Cardiac fibroblast (primary cell): Measurements from ENCODE around the gene MAML2.
"Not testable (repeated sequence)": the region's sequence is repeated elsewhere in the genome, so short reads cannot be mapped to it uniquely, and the experiment has no call there.

Experiments used
- DNase-seq, 2 donors: peaks; one replicate each; pipeline versions ENCODE4 v3.0.0 to v3.0.0-alpha.2; 2010; ENCODE audit warnings: low read depth in 2 of 2
- H3K4me3 ChIP-seq, 2 donors: replicated peaks in 1 of 2; 1 replicate in 1 of 2; 2 replicates in 1 of 2; pipeline ENCODE4 v1.5.1; 2011; ENCODE audit warnings: low read depth in 2 of 2, low read length in 2 of 2, mild to moderate bottlenecking in 2 of 2, moderate library complexity in 1 of 2
- CTCF ChIP-seq: IDR thresholded peaks from one replicate; pipeline ENCODE4 v1.5.1; 2011; ENCODE audit warnings: low read depth, mild to moderate bottlenecking, low read length, inconsistent platforms

MAML2 gene

DNA sequence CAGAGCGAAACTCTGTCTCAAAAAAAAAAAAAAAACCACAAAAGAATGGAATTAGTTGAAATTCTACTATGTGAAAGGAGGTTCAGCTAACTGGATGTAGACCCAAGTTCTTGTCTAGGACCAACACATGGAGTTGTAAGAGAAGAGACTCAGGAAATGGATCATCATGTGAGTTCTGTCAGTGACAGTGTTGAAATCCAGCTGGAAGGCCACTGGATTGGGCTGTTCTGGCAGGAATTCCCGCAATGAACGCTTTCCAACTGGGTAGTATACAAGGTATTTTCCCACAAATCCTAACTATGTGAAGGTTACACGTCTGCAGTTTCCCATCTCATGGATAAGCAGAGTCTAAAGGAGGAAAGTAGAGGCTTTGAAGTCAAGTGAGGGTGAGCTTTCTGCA, 151.2 kb downstream of the MAML2 start:
- TF ChIP-seq CTCF: no peak
- DNase-seq: peak; percentile 38 to 79

DNA sequence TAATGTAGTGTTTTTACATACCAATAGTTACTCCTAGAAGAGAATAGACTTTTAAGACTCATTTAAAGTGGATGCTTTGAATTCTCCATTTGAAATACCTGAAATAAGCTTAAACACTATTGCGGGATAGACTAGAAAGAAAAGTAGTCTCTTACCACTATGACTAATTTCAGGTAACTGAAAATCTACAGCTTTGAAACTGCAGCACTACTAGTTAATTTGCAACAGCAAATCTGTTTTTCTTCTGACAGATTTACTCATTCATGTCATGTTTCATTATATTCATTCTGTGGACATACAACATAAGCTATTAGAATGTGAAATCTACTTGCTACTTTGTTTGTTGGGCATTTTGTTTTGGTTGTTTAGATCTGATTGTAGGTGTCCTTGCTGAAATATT, 153.6 kb downstream of the MAML2 start:
- DNase-seq: no peak
- H3K4me3 ChIP-seq: no peak overlapping the region
- TF ChIP-seq CTCF: no peak

More for the DNA sequence above, 151.2 kb downstream of the MAML2 start:
- H3K4me3 ChIP-seq: no peak overlapping the region

DNA sequence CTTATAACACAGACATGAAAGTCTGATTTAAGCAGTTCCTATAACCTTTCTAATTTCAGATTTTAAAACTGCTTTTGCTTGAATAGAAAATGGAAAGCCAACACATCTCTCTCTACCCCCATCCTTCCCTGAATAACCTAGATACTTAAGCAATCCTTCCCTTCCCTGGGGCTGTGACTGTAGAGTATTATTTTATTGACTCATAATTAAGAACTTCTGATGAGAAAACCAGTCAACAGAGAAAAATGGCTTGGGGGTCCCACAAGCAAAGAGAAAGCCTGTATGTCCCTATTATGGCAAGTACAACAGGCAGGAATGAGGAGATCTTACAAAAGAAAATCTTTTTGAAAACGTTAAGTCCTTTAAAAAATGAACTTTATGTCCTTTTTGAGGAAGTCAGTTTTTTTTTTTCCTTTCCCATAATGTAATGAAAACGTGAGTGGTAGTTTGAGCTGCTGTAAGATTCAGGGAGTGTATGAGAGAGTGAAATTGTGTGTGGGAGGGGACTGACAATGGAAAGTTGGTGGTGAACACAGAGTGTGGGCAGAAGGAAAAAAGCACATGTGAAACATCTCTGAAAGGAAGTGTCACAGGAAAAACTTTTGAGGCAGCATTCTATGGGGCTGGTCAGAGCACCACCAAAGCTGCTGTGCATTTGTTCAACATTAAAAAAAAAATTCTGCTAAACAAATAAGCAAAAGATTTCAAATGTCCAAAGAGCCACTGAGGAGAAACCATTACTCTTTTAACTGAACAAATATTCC, 154.6 kb downstream of the MAML2 start:
- no peak overlapping the region for H3K4me3 ChIP-seq
- peak; percentile 66 to 93 for DNase-seq
- no peak for TF ChIP-seq CTCF

DNA sequence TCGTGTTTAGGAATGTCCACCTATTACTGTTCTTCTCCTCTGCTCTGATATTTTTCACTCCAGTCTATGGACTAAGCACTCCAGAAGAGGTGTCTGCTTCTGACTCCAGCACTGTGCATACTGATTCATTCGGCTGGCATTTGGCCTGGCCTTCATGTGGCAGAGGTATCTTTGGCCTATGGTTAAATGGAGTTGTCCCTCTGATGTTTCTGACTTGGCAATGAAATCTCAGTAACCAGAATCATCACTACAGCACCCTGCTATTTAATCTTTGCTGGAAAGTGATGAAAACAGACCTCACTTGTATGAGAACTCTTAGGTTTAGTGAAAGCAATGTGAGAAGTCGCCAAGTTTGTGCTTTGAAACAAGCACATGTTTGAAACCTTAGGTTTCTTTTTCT, 155.2 kb downstream of the MAML2 start:
- no peak for TF ChIP-seq CTCF
- H3K4me3 ChIP-seq: no peak overlapping the region
- peak; percentile 91 for DNase-seq

DNA sequence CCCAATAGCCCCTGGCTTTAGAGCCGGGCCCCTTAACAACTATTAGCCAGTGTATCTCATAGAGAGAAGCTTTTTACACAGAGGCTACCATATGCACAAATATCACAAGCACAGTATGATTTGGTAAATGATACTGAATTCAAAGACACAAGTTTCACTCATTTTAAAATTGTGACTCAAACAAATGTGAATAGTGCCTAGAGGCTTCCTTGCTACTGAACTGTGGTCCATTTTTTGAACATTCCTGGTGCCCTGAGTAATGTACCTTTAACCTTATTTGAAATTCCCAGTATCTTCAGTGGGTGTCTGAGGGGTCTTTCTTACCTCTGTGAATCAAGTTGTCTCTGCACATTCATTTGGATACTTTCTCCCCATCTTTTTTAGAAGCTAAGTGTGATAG, 156.2 kb downstream of the MAML2 start:
- H3K4me3 ChIP-seq: no peak overlapping the region
- DNase-seq: no peak
- TF ChIP-seq CTCF: no peak

- no peak for DNase-seq
- H3K4me3 ChIP-seq: no peak overlapping the region
- no peak for TF ChIP-seq CTCF
Observed at GRCh38 chr11:96185220-96185768, 157.7 kb downstream of the MAML2 start.

DNA sequence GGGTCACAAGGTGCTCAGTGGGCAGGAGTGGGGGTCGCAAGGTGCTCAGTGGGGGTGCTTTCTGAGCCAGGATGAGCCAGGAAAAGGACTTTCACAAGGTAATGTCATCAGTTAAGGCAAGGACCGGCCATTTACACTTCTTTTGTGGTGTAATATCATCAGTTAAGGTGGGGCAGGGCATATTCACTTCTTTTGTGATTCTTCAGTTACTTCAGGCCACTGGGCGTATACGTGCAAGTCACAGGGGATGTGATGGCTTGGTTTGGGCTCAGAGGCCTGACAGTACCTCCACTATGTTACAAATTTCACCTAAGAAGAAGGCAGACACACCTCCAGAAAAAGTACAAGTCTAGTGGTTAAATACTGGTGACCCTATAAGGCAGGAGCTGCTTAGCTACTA, 162.1 kb downstream of the MAML2 start:
- H3K4me3 ChIP-seq, DNase-seq: not testable (repeated sequence)
